Right atrium auricular region (tissue), 2 donors: ENCODE measurements around the gene PCGF3. TPM values are rescaled to one million over a fixed set of nuclear protein-coding genes. Genes with fewer than 3 reads are reported as not detected.
"Not testable (repeated sequence)": the region's sequence is repeated elsewhere in the genome, so short reads cannot be mapped to it uniquely, and the experiment has no call there.

Experiments
- DNase-seq: peaks from one replicate; pipeline ENCODE4 v3.0.0-alpha.2; 2019; ENCODE audit warnings: low spot score
- H3K27ac ChIP-seq, 2 donors: fragments of 200-600 bp; sonication (generic); 1 replicate in 1 of 2; 2 replicates in 1 of 2; pipeline ENCODE4 v1.5.1; 2016 to 2019
- H3K27me3 ChIP-seq, 2 donors: fragments of 200-600 bp; sonication (generic); one replicate each; pipeline versions ENCODE4 v1.5.1 to v1.6.0; 2017 to 2019
- H3K36me3 ChIP-seq: fragments of 200-600 bp; sonication (generic); one replicate; pipeline ENCODE4 v1.5.1; 2016
- H3K4me1 ChIP-seq, 2 donors: fragments of 200-600 bp; sonication (generic); one replicate each; pipeline versions ENCODE4 v1.5.1 to v1.6.0; 2017 to 2019
- H3K4me3 ChIP-seq, 2 donors: fragments of 200-600 bp; sonication (generic); 1 replicate in 1 of 2; 2 replicates in 1 of 2; pipeline ENCODE4 v1.5.1; 2017 to 2019; ENCODE audit warnings: mild to moderate bottlenecking in 1 of 2, moderate library complexity in 1 of 2
- H3K9me3 ChIP-seq, 2 donors: fragments of 200-600 bp; sonication (generic); one replicate each; pipeline ENCODE4 v1.5.1; 2019
- total RNA-seq, 2 donors: library from RNA; depleted of rRNA; stranded (reverse); fragments of >200 nt; gene quantifications; one replicate each; pipeline ENCODE4 v1.1.0, GENCODE V29; 2016
- TF ChIP-seq, protein P1 (sequence below), 2 donors: fragments of 200-600 bp; sonication (generic); IDR thresholded peaks; one replicate each; pipeline ENCODE4 v1.5.1; 2019; ENCODE audit warnings: antibody characterized with exemption in 2 of 2

The PCGF3 gene
- total RNA-seq, 2 donors from 2014 or later: 17.9 to 22.6 TPM

DNA sequence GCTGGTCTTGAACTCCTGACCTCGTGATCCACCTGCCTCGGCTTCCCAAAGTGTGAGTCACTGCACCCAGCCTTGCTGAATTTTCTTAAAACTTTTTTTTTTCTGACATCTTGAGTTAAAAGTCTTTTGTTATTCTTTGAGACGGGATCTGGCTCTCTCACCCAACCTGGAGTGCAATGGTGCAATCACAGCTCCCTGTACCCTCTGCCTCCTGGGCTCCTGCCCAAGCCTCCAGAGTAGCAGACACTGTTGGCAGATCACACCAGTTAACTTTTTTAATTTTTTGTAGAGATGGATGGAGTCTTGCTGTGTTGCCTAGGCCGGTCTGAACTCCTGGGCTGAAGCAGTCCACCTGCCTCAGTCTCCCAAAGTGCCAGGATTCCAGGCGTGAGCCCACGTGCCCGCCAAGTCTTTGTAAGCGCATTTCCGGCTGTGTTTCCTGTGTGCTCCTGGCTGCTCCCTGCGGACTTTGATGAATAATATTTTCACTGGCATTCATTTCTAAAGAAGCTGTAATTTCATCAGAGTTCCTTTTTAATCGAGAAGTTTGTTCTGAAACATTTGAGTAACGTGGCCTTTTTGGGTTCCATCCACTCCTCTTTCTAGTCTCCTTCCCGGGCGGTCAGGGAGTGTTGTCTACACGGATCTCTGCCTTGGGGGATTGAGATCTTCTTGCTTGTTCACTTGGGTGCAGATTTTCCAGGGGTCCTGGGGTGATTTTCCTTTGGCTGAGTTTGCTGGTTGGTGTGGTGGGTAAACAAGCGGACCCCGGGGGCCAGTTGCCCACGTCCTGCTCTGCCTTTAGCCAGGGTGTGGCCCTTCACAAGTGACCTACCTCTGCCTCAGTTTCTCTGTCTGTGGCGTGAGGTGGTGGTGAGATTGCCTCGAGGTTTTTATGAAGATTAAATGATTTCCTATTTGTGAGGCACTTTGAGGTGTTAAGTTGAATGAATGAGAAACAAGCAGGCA is 44.4 kb downstream of the PCGF3 start:
- Histone ChIP-seq H3K27me3 (no peaks in the 10 kb centered on the region), H3K27ac (peak overlapping the region; percentile 4 to 49), H3K4me1 (peaks cover 0 to 15% of the 10 kb centered on the region in 2 donors), H3K9me3 (no peaks in the 10 kb centered on the region), H3K4me3 (no peak overlapping the region), H3K36me3 (peaks cover 39% of the 10 kb centered on the region)
- peak; percentile 65 for DNase-seq
- TF ChIP-seq, protein P1, sequence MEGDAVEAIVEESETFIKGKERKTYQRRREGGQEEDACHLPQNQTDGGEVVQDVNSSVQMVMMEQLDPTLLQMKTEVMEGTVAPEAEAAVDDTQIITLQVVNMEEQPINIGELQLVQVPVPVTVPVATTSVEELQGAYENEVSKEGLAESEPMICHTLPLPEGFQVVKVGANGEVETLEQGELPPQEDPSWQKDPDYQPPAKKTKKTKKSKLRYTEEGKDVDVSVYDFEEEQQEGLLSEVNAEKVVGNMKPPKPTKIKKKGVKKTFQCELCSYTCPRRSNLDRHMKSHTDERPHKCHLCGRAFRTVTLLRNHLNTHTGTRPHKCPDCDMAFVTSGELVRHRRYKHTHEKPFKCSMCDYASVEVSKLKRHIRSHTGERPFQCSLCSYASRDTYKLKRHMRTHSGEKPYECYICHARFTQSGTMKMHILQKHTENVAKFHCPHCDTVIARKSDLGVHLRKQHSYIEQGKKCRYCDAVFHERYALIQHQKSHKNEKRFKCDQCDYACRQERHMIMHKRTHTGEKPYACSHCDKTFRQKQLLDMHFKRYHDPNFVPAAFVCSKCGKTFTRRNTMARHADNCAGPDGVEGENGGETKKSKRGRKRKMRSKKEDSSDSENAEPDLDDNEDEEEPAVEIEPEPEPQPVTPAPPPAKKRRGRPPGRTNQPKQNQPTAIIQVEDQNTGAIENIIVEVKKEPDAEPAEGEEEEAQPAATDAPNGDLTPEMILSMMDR (IDR thresholded peaks at IDR 0.05): no peak

DNA sequence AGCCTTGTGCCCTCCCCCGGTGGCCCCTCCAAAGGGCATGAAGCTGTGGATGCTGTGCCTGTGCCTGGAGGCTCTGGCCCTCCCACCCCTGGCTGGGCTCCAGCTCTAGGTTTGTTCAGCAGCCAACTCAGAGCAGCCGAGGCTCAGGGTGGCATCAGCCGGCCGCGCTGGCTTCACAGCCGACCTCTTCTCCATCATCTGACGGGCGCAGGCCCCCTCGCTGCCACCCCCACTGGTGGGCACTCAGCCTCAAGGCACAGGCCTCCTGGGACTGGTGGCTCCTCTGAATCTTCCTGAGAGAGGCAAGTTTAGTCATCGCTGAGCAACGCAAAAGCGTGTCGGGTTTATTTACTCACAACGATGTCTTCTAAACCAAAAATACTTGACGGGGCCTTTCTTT is 46.0 kb downstream of the PCGF3 start:
- no peak for DNase-seq
- Histone ChIP-seq H3K9me3 (no peaks in the 10 kb centered on the region), H3K4me1 (peaks cover 0 to 15% of the 10 kb centered on the region in 2 donors), H3K36me3 (peaks cover 48% of the 10 kb centered on the region), H3K27me3 (no peaks in the 10 kb centered on the region), H3K4me3 (no peak overlapping the region), H3K27ac (no peak overlapping the region)
- TF ChIP-seq, protein P1 (IDR thresholded peaks at IDR 0.05): no peak

DNA sequence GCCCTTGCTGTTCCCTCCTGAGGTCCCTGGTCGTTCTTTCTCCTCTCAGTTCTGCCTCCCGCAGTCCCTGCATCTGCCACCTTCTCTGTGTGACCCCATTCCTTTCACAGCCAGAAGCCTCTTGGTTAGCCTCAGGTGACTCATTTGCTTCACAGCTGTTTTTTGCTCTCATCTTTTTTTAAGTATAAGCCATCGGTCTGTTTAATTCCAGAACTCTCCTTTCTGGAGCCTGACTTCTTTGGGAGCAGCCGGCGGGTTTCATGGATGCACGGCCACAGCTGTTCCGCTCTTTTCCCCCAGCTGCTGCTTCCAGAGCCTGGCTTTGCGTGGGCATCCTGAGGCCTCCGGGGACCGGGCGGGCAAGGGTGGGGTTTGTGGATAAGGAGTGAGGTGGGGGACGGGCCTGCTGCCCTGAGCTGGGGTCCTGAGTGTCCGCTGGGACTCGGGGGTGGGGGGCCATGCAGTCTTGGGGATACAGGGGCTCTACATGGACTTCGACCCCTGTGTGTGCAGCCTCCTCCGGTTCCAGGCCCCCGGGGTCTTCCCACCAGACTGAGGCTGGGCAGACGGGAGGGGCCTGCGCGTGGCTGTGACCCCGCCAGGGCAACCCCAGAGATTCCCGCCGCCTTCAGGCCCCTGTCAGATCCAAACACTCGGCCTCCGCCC is 46.7 kb downstream of the PCGF3 start:
- DNase-seq: no peak
- TF ChIP-seq, protein P1 (IDR thresholded peaks at IDR 0.05): no peak
- no peak overlapping the region for H3K4me3 ChIP-seq
- peaks cover 54% of the 10 kb centered on the region for H3K36me3 ChIP-seq
- peaks cover 0 to 15% of the 10 kb centered on the region in 2 donors for H3K4me1 ChIP-seq
- no peak overlapping the region for H3K27ac ChIP-seq
- no peaks in the 10 kb centered on the region for H3K27me3 ChIP-seq
- H3K9me3 ChIP-seq: no peaks in the 10 kb centered on the region

DNA sequence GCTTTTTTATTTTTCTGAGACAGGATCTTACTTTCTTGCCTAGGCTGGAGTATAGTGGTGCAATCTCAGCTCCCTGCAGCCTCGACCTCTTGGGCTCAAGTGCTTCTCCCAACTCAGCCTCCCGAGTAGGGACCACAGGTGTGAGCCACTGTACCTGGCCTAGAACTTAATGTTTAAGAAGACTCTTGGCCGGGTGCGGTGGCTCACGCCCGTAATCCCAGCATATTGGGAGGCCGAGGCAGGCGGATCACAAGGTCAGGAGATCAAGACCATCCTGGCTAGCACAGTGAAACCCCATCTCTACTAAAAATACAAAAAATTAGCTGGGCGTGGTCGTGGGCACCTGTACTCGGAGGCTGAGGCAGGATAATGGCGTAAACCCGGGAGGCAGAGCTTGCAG is 47.6 kb downstream of the PCGF3 start:
- not testable (repeated sequence) for DNase-seq
- H3K4me1 ChIP-seq: peaks cover 0 to 15% of the 10 kb centered on the region in 2 donors
- peaks cover 56% of the 10 kb centered on the region for H3K36me3 ChIP-seq

DNA sequence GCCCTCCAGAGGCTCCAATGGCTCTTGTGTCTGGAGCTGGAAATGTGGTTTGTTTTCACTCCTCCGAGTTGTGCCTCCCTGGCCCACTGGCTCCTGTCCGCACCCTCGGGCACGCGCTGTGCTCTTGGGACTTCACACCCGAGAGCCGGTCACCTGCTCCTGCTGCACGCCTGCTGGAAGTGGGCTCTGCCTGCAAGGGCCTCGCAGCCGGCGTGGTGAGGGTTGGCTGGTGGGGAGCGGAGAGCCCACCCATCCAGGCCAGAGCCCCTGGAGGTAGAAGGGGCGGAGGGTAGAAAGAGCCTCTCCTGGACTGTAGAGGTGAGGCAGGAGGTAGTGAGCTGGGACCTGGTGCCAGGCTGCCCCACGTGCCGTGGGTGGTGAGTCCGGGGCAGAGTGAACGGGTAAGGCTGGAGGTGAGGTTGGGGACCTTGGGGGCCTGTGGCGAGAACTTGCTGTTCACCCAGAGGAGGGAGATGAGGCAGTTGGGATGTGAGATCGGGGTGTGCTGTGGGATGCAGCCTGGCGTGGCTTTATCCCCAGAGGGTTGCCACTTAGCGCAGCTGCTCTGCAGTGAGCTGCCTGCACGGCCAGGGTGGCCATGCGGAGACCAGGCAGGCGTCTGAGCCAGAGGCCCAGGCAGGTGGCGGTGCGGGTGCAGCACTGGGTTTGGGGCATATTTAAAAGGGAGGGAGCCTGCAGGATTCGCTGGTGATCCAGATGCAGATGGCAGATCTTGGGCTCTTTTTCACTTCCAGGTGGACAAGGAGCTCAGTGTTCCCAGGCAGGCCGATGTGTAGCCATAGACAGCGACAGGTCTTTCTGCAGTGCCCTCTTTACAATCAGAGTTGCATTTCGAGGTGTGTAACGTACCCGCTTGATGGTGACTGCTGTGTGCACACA is 48.8 kb downstream of the PCGF3 start:
- Histone ChIP-seq H3K27ac (no peak overlapping the region), H3K4me1 (peaks cover 0 to 14% of the 10 kb centered on the region in 2 donors), H3K36me3 (peaks cover 51% of the 10 kb centered on the region), H3K9me3 (no peaks in the 10 kb centered on the region), H3K4me3 (no peak overlapping the region), H3K27me3 (no peaks in the 10 kb centered on the region)
- DNase-seq: no peak
- TF ChIP-seq, protein P1 (IDR thresholded peaks at IDR 0.05): no peak

More for the DNA sequence above, 47.6 kb downstream of the PCGF3 start:
- H3K27ac ChIP-seq, H3K4me3 ChIP-seq, H3K27me3 ChIP-seq, H3K9me3 ChIP-seq: not testable (repeated sequence)
